HuH-7.5 (cell line): ENCODE measurements around the gene GINS2.
A peak's percentile ranks its signal among the peaks of the same experiment; 100 is the strongest.

ENCODE experiments used
- DNase-seq: peaks from one replicate; pipeline ENCODE4 v3.0.0; 2011; ENCODE audit warnings: low spot score

Gene GINS2

DNA sequence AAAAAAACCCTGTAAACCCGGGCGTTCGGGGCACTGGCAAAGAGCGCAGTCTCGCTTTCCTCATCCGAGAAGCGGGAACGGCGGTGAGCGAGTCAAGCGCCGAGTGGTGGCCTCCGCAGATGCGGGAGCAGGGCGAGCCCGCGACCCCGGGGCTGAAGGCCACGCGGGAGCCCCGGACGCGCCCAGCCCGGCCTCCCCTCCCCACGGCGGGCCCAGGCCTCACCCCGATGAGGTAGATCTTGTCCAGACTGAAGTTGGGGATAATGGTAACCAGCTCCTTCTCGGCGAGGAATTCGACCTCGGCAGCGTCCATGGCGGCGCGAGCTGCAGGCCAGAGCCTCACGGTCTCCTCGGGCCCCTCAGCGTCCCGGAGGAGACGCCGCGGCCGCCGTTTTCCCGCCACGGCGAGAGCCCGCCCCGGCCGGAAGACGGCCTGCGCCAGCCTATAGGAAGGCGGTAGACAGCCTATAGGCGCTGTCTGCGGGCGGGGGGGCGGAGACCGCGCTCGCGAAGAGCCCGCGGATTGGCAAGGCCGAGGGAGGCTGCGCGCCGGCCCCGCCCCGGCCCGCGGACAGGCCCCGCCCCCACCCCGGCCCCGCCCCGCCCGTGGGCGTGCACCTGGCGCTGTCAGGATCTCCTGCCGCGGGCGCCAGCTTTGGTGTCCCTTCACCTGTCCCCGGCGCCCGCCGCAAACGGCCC is at the start of gene GINS2:
TSS of gene GINS2 (minus strand) at position 369 of the 699 bp plus-strand sequence. CDS start at position 313, 56 bp downstream.
- DNase-seq: peak; percentile 99

DNA sequence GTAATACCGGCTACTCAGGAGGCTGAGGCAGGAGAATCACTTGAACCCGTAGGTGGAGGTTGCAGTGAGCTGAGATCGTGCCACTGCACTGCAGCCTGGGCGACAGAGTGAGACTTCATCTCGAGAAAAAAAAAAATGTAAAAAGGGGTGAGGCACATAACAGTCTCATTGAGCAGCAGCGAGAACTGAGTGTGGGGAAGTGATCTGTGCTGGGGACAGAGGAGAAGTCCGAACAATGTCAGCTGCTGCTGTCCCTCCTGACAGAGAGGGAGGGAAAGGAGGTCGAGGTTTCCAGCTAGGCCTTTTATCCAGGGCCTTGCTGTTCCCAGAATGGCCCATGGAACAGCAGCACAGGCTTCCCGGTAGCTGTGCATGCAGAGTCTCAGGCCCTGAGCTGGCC is 48.2 kb upstream of the GINS2 start:
- DNase-seq: no peak

DNA sequence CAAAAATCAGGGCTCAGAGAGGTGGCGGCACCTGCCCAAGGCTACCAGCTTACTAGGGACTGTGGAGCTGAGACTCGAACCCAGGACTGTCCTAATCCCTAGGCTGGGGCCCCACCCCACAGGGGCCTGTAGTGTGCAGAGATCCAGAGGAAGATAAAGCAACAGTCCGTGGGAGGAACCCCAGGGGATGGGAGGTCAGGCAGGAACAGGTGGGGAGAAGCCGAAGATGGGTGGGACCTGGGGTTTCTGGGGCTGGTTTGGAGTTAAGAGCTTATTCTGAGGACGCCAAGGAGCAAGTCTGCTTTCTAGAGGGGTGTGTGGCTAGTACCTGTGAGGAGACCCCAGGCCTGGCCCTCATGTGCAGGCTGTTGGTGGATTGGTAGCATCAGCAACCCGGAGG is 47.2 kb upstream of the GINS2 start:
- DNase-seq: no peak

DNA sequence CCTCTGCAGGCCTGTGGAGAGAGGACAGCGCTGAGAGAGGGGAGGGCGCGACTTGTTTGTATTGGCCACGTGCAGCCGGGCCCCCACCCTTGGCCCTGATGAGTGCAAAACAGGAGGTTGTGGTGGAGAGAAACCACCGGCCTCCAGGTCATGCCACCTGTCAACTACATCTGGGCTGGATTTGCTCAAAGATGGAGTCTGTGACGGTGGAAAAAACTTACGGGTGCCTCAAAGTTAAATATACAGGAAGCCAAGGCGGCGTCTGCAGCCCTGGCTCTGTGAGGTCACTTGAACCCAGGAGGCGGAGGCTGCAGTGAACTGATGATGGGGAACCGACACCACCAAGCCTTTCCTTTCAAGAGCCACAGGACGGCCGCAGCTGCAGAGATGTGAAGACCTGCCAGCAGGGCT is 46.5 kb upstream of the GINS2 start:
- DNase-seq: no peak

DNA sequence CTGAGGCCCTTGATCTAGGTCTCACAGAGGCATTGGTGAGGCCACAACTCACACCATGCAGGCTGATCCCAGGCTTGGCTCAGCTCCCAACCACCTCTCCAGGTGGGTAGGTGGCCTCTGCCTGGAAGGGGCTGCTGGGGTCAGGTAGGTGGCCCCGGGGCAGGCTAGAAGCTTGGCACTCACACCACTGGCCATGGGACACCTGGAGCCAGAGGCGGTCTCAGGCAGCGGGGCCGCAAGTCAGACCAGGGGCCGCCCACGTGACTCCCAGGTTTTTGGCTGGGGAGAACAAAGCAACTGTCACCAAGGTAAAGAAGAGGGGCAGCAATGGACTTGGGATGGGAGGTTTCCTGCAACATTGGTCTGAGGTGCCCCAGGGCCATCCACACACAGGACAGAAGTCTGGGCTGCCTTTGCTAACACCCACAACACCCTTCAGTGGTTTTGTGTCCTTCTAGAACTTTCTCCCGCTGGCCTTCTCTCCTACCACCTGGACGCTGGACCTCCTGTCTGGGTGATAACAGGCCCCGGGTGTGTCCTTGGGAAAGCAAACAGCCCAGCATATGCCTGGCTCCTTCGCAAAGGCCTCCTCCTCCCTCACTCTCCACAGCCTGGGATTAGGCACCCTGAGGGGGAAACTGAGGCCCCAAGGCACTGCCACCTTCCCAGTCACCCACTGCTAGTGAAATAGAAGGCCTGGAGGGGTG is 45.7 kb upstream of the GINS2 start:
- DNase-seq: no peak

DNA sequence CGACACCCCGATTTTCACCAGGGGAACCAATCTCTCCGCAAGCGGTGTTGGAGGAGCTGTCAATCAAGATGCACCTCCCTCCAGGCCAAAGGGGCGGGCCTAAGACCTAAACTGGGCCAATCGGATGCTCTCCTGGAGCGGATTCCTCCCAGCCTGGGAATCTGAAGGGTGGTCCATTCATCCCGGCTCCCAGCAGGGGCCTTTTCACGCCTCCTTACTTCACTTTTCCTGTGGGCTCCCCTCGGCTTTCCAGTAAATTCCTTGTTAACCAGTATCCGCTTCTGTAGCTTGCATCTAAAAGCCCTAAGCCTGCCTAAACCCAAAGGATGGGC is 45.1 kb upstream of the GINS2 start:
- no peak for DNase-seq

DNA sequence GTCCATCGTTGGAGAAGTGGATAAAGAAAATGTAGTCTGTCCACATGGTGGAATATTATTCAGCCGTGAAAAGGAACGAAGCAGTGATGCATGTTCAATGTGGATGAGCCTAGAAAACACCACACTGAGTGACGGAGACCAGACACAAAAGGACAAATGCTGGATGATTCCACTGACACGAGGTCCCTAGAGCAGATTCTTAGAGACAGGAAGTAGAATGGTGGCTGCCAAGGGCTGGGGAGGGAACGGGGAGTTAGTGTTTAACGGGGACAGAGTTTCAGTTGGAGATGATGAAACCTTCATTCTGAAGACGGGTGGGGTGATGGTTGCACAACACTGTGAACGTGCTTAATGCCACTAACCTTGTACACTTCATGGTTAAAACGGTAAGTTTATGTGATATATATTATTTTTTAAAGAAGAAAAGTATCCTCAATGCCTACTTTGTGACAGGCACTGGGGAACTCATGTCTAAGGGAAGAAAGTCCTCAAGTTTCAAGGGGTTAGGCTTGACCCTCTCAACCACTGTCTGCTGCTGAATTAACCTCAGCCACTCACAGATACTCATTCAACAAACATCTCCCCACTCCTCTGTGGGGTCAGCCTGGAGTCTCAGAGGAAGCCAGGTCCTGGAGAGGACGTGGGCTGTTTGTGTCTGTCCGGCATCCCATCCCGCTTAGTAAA is 44.5 kb upstream of the GINS2 start:
- DNase-seq: no peak

DNA sequence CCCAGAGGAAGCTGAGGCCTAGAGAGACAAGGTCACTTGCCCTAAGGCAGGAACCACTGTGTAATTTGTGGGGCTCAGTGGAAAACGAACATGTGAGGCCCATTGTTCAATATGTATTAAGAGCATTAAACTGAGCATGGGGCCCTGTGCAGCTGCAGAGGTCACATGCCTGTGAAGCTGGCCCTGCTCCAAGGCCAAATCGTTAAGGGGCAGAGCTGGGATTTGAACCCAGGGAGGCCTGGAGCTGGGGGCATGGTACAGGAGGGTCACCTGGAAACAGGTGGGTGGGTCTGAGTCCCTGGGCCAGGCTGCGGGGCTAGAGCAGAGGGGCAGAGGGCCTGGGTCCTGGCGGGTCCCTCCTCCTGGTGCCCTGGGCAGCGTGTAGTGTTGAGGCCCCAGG is 42.4 kb upstream of the GINS2 start:
- DNase-seq: no peak

DNA sequence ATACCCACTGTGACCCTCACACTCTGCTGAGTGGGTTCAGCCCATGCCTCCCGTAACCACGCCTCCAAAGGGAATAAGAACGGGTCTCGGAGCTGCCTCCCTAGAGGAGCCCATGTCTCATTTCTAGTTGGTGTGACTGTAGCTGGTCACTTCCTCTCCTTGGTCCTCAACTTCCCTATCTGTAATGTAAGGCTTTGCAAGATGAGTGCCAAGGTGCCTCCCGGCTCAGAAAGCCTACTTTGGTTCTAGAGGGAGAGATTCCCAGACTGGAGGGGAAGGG is 41.4 kb upstream of the GINS2 start:
- no peak for DNase-seq

DNA sequence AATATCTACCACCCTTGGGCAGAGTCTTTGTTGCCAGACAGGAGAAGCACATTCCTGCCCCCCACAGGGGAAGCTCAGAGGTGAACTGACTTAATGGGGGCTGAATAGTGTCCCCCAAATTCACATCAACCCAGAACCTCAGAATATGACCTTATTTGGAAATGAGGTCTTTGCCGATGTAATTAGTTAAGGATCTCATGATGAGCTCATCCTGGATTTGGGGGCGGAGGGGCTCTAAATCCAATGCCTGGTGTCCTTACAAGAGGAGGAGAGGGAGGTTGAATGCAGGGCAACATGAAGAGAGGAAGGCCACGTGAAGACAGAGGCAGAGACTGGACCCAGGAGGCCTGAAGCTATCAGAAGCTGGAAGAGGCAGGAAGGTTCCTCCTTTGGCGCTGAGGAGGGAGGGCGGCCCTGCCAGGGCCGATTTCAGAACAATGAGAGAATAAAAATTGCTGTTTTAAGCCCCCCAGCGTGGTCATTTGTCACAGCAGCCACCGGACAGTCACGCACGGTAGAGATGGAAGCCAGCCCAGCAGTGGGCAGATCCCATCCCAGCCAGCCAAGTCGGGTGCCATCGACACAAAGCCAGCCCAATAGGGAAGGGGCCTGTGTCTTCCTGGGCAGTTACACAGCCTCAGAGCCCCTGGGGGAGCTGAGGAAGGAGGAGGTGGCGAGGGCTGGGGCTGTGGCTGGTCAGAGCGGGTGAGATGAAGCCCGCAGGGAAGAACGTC is 40.9 kb upstream of the GINS2 start:
- DNase-seq: no peak

DNA sequence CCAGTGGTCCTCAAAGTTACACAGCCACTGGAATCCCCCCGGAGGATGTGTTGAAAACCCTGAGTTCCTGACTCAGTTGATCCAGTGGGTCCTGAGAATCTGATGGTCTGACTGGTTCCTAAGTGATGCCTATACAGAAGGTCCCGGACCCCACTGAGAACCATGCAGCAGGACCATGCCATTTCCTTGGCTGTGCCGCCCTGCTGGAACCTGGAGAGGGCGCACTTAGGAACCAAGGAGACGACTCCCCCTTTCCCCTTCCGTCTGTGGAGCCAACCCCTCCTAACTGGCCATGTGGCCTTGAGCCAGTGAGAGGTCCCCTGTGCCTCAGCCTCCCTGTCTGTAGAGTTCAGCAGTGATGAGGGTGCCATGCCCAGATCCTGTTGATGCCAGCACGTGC is 40.1 kb upstream of the GINS2 start:
- no peak for DNase-seq

DNA sequence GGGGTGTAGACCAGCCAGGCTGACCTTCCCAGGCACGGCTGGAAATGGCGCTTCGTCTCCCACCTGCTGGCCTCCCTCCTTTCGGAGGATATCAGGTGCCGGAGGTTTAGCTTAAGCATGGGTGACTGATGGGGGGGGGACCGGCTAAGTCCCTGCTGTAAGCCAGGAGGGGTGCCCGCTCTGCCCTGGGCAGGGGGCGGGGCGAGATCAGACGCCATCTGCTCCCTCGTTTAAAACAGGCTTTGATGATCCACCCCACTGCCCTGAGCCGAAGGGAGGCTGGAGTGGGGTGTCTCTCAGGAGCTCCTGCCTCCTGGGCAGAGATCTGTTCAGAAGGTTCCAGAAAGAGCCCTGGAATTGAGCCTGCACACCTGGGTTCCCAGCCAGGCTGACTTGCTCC is 36.2 kb upstream of the GINS2 start:
- no peak for DNase-seq

DNA sequence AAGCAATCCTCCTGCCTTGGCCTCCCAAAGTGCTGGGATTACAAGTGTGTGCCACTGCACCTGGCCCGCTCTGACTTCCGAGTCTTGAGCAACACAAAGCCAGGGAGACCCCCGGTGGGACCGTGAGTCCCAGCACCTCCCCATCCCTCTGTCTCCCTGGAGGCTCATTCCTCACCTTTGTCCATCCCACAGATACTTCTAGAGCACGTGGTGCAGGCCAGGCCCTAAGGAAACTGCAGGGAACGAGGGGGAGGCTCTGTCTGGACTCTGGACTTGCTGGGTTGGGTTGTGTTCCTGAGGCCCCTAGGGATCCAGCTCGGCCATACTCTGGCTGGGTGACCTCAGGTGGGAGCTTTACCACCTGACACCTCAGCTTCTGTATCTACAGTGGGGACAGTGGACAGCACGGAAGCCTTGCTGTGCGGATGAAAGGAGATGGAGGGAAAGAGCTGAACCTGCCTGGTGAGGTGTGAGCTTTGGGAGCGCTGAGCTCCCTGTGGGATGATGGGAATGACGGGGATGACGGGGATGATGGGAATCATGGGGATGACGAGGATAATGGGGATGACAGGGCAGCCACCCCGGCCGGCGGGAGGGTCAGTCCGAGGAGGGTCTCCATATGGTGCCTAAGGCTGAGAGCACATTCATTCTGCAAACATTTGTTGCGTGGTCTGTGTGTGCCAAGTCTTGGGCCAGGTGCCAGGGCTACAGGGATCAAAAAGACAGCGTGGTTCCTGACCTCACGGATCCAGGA is 35.5 kb upstream of the GINS2 start:
- no peak for DNase-seq

DNA sequence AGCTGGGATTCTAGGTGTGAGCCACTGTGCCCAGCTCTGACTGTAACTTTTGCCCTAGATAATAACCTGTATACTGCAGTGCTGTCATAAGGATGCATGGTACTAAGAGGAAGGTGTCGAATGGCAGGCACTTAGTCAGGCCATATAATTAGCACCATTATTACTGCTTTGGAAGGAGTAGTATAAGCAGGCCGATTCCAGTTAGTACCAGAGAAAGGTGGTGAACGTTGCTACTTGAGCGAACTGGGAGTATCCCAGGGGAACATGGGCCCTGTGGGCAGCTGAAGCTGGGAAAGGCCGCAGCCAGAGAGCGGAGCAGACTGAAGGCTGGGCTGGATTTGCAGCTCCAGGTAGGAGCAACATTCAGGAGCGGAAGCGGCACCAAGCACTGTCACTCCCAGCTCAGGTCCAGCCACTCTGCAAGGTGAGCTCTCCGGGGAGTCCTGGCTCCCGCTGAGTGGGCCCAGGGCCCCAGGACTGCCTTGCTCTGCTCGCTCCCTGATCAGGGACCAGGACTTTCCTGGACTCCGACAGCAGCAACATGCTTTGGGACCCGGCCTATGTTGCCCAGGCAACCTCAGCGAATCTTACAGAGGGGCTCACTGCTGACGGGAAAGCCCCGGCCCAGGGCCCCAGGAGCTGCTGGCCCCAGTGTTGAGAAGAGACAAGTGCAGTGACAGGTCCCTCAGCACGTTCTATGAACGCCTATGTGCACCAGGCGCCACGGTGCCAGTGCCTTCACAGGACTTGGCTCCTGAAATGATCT is 33.6 kb upstream of the GINS2 start:
- DNase-seq: no peak

DNA sequence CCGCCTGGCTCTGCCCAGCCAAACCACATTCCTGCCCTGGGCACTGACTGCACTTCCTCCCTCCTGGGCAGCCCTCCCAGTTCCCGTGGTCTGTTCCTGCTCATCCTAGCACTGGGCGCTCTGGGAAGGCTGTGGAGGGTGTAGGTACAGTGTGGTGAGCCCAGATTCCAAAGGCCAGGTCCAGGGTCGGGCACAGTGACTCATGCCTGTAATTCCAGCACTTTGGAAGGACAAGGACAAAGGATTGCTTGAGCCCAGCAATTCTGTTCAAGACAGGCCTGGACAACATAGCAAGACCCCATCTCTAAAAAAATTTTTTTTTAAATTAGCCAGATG is 31.5 kb upstream of the GINS2 start:
- no peak for DNase-seq

DNA sequence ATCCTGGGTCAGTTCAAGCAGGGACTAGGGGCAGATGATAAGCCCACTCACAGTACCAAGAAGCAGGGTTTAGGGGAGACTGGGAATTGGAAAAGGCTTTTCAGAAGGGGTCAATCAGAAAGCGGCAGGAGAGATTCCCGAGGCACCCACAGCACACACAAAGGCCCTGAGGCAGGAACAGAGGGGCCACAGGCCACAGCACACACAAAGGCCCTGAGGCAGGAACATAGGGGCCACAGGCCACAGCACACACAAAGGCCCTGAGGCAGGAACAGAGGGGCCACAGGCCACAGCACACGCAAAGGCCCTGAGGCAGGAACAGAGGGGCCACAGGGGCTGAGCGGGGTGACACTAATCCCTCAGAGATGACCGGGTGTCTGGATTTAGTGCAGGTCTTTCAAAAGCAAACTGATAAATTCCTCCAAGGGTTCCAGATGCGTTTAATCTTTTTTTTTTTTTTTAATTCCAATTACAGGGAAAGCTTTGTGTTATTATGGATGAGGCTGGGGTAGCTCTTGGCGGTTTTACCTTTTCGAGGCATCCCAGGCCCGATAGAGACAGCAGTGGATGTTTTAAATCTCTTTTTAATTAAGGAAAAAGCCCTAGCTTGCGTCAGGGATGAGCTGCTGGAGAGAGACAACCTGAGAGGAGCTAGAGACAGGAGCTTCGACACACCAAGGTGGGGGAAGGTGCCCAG is 31.0 kb upstream of the GINS2 start:
- no peak for DNase-seq

DNA sequence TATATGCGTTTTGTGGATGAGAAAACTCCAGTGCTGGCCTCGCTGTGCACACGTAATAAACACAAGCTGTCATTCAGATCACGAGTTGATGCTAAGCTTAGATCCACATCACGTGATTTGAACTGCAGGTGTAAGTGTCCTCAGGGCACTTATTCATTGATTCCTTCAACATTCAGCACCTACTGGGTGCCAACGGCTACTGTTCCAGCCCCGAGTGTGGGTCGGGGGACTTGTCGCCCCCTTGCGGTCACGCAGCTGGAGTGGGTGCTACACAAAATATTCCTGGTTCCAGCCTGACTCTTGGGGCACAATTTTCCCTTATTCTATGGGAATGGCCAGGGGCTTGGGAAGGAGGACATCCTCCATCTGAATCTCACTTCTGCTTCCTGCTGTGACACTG is 29.9 kb upstream of the GINS2 start:
- DNase-seq: peak; percentile 80

DNA sequence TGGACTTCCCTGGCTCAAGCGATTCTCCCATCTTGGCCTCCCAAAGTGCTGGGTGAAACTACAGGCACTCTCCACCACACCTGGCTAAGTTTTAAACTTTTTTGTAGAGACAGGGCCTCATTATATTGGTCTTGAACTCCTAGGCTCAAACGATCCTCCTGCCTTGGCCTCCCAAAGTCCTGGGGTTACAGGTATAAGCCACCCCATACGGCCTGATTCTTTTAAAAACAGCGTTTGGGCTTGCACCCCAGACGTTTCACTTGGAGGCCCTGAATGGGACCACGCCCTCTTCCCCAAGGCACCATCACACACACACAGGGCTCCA is 29.4 kb upstream of the GINS2 start:
- DNase-seq: no peak

DNA sequence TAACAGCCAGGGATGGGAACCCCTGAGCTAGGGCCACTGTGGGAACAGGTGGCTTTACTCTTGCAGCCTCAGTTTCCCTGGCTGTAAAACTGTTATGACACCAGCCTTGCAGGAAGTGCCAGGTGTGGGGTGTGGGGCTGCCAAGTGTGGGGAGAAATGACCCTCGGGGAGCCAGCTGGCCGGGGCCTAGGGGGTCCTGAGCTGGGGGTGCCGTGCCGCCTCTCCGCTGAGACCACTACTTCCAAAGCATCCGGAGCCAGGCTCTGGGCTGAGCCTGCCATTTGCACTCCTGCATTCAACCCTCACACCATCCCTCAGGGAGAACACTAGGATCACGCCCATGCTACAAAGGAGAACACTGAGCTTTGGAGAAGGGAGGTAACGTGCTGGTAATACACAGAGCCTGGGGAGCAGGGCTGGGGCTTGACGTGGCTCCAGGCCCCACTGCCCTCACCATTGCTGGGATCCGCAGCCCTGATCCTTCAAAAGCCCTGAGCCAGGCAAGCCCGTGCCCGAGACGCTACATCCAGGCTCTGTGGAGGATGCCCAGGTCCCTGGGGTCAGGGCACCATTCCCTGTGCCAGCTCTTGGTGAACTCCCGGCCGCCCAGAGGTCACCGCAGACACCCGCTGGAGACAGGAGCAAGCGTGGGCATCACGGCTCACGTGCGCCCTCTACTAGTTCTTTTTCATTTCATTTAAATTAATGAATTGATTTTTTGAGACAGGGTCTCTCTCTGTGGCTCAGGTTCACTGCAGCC is 28.8 kb upstream of the GINS2 start:
- DNase-seq: peak; percentile 92

DNA sequence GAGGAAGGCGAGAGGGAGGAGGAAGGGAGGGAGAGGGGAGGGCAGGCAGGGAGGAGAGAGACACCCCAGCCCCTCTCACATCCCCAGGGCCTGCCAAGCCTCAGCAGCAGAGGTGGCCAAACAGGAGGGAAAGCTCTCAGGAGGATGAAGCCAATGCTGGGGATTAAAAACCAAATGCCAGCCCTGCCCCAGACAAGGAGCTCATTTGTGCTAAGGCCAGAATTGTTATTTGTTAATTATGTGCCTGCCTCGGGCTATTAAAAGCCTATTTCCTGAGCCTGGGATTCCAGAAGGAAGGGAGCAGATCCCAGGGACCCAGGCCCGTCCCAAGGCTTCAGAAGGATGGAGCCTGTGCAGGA is 27.9 kb upstream of the GINS2 start:
- no peak for DNase-seq
